Measurements from ENCODE around the gene IFNA10.

The IFNA10 gene

DNA sequence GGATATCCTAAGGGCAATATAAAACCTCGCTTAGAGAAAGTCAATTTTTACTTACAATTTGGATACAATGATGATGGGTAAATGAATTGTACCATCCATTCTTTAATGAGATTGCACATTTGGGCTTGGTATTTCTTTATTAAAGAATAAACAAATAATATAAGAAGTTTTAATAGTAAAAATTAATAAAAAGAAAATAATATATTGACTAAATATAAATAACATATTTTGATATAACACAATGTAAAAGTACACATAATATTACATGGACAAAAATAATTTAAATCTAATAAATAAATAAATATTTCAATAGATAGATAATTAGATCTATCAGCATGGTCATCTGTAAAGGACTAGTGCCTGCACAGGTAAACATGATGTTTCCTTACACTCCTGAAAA lies 41.4 kb downstream of the IFNA10 start:
- TF ChIP-seq, protein P1, sequence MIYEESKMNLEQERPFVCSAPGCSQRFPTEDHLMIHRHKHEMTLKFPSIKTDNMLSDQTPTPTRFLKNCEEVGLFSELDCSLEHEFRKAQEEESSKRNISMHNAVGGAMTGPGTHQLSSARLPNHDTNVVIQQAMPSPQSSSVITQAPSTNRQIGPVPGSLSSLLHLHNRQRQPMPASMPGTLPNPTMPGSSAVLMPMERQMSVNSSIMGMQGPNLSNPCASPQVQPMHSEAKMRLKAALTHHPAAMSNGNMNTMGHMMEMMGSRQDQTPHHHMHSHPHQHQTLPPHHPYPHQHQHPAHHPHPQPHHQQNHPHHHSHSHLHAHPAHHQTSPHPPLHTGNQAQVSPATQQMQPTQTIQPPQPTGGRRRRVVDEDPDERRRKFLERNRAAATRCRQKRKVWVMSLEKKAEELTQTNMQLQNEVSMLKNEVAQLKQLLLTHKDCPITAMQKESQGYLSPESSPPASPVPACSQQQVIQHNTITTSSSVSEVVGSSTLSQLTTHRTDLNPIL (CRISPR knock-in tag; IDR thresholded peaks at IDR 0.05; ENCODE audit: low read depth) = no peak
- TF ChIP-seq ISL1 (CRISPR knock-in tag; IDR thresholded peaks at IDR 0.05) (no peak), ZNF8 (CRISPR knock-in tag; IDR thresholded peaks at IDR 0.05) (no peak), SNAI2 (CRISPR knock-in tag; IDR thresholded peaks at IDR 0.05) (no peak), TCF4 (CRISPR knock-in tag; IDR thresholded peaks at IDR 0.05; ENCODE audit: borderline replicate concordance) (no peak), OSR1 (CRISPR knock-in tag; IDR thresholded peaks at IDR 0.05) (no peak), TOX (CRISPR knock-in tag; IDR thresholded peaks at IDR 0.05; ENCODE audit: borderline replicate concordance) (no peak)
- TF ChIP-seq, protein P2, sequence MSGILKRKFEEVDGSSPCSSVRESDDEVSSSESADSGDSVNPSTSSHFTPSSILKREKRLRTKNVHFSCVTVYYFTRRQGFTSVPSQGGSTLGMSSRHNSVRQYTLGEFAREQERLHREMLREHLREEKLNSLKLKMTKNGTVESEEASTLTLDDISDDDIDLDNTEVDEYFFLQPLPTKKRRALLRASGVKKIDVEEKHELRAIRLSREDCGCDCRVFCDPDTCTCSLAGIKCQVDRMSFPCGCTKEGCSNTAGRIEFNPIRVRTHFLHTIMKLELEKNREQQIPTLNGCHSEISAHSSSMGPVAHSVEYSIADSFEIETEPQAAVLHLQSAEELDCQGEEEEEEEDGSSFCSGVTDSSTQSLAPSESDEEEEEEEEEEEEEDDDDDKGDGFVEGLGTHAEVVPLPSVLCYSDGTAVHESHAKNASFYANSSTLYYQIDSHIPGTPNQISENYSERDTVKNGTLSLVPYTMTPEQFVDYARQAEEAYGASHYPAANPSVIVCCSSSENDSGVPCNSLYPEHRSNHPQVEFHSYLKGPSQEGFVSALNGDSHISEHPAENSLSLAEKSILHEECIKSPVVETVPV (CRISPR knock-in tag; IDR thresholded peaks at IDR 0.05) = no peak
- TF ChIP-seq, protein P3, sequence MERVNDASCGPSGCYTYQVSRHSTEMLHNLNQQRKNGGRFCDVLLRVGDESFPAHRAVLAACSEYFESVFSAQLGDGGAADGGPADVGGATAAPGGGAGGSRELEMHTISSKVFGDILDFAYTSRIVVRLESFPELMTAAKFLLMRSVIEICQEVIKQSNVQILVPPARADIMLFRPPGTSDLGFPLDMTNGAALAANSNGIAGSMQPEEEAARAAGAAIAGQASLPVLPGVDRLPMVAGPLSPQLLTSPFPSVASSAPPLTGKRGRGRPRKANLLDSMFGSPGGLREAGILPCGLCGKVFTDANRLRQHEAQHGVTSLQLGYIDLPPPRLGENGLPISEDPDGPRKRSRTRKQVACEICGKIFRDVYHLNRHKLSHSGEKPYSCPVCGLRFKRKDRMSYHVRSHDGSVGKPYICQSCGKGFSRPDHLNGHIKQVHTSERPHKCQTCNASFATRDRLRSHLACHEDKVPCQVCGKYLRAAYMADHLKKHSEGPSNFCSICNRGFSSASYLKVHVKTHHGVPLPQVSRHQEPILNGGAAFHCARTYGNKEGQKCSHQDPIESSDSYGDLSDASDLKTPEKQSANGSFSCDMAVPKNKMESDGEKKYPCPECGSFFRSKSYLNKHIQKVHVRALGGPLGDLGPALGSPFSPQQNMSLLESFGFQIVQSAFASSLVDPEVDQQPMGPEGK (CRISPR knock-in tag; IDR thresholded peaks at IDR 0.05; ENCODE audit: borderline replicate concordance) = no peak
- ATAC-seq = no peak

DNA sequence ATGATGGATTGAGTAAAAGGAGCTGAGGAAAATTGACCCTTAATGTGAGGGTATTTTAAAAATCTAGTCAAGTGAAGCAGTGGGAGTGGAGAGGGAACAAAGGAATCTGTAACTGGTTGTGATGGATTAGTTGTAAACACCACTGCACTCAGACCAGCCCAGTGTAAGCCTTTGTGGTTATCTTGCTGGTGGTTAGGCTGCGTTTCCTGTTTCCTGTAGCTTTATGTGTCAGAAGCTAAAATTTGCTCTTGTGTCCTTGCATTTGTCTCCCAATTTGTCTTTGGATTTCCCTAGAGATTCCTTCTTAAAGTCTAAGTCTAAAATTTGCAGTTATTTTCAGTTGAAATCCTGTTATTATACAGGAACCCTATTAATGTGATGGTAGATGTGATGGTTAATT lies 46.8 kb downstream of the IFNA10 start:
- TF ChIP-seq PPARA (CRISPR knock-in tag; IDR thresholded peaks at IDR 0.05; ENCODE audit: borderline replicate concordance) (no peak), ISL1 (CRISPR knock-in tag; IDR thresholded peaks at IDR 0.05) (no peak), GLIS3 (CRISPR knock-in tag; IDR thresholded peaks at IDR 0.05) (no peak), ESRRG (CRISPR knock-in tag; IDR thresholded peaks at IDR 0.05) (no peak), ZC3H10 (CRISPR knock-in tag; IDR thresholded peaks at IDR 0.05) (no peak), SNAI2 (CRISPR knock-in tag; IDR thresholded peaks at IDR 0.05) (no peak), OSR1 (CRISPR knock-in tag; IDR thresholded peaks at IDR 0.05) (no peak), ARNTL (CRISPR knock-in tag; IDR thresholded peaks at IDR 0.05; ENCODE audit: borderline replicate concordance, low read depth) (no peak), TCF4 (CRISPR knock-in tag; IDR thresholded peaks at IDR 0.05; ENCODE audit: borderline replicate concordance) (no peak)
- TF ChIP-seq, protein P4, sequence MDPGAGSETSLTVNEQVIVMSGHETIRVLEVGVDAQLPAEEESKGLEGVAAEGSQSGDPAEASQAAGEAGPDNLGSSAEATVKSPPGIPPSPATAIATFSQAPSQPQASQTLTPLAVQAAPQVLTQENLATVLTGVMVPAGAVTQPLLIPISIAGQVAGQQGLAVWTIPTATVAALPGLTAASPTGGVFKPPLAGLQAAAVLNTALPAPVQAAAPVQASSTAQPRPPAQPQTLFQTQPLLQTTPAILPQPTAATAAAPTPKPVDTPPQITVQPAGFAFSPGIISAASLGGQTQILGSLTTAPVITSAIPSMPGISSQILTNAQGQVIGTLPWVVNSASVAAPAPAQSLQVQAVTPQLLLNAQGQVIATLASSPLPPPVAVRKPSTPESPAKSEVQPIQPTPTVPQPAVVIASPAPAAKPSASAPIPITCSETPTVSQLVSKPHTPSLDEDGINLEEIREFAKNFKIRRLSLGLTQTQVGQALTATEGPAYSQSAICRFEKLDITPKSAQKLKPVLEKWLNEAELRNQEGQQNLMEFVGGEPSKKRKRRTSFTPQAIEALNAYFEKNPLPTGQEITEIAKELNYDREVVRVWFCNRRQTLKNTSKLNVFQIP (CRISPR knock-in tag; IDR thresholded peaks at IDR 0.05; ENCODE audit: borderline replicate concordance, low read depth) = no peak
- TF ChIP-seq, protein P5, sequence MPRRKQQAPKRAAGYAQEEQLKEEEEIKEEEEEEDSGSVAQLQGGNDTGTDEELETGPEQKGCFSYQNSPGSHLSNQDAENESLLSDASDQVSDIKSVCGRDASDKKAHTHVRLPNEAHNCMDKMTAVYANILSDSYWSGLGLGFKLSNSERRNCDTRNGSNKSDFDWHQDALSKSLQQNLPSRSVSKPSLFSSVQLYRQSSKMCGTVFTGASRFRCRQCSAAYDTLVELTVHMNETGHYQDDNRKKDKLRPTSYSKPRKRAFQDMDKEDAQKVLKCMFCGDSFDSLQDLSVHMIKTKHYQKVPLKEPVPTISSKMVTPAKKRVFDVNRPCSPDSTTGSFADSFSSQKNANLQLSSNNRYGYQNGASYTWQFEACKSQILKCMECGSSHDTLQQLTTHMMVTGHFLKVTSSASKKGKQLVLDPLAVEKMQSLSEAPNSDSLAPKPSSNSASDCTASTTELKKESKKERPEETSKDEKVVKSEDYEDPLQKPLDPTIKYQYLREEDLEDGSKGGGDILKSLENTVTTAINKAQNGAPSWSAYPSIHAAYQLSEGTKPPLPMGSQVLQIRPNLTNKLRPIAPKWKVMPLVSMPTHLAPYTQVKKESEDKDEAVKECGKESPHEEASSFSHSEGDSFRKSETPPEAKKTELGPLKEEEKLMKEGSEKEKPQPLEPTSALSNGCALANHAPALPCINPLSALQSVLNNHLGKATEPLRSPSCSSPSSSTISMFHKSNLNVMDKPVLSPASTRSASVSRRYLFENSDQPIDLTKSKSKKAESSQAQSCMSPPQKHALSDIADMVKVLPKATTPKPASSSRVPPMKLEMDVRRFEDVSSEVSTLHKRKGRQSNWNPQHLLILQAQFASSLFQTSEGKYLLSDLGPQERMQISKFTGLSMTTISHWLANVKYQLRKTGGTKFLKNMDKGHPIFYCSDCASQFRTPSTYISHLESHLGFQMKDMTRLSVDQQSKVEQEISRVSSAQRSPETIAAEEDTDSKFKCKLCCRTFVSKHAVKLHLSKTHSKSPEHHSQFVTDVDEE (CRISPR knock-in tag; IDR thresholded peaks at IDR 0.05) = no peak
- TF ChIP-seq, protein P2 (CRISPR knock-in tag; IDR thresholded peaks at IDR 0.05) = no peak
- ATAC-seq = no peak

All from SK-N-SH treated with all-trans-retinoic acid at 6 μM for 48 hours (cell line).